DOHH2 (cell line): ENCODE measurements around the gene APOC3.
"Not testable (repeated sequence)": the region's sequence is repeated elsewhere in the genome, so short reads cannot be mapped to it uniquely, and the experiment has no call there.

Experiments
- H3F3A ChIP-seq: fragments of 200-600 bp; sonication (generic), shearing (Covaris generic); 2 replicates; pipeline ENCODE4 v1.6.0; 2016; ENCODE audit warnings: antibody characterized with exemption, mild to moderate bottlenecking; ENCODE audit not compliant: control insufficient read depth, insufficient read depth
- H3K27ac ChIP-seq: fragments of 200-600 bp; sonication (generic); 2 replicates; pipeline ENCODE4 v1.5.1; 2014; ENCODE audit warnings: low read depth, mild to moderate bottlenecking, low read length, moderate library complexity
- H3K27me3 ChIP-seq: fragments of 200-600 bp; sonication (generic); 2 replicates; pipeline ENCODE4 v1.6.1; 2014; ENCODE audit warnings: mild to moderate bottlenecking, low read length, mixed read lengths; ENCODE audit not compliant: control insufficient read depth
- H3K36me3 ChIP-seq: fragments of 200-600 bp; sonication (generic); 2 replicates; pipeline ENCODE4 v1.6.1; 2014; ENCODE audit warnings: mild to moderate bottlenecking, low read length, moderate library complexity, mixed read lengths; ENCODE audit not compliant: control insufficient read depth
- H3K4me1 ChIP-seq: fragments of 200-600 bp; sonication (generic); 2 replicates; pipeline ENCODE4 v1.6.1; 2014; ENCODE audit warnings: mild to moderate bottlenecking, low read length, mixed read lengths; ENCODE audit not compliant: control insufficient read depth
- H3K4me2 ChIP-seq: fragments of 200-600 bp; sonication (generic); 2 replicates; pipeline ENCODE4 v1.6.0; 2014; ENCODE audit warnings: mild to moderate bottlenecking, low read length, moderate library complexity
- H3K4me3 ChIP-seq: fragments of 200-600 bp; sonication (generic); 2 replicates; pipeline ENCODE4 v1.5.1; 2014; ENCODE audit warnings: mild to moderate bottlenecking, low read length, mixed read lengths
- H3K79me2 ChIP-seq: fragments of 200-600 bp; sonication (generic); 2 replicates; pipeline ENCODE4 v1.6.1; 2014; ENCODE audit warnings: mild to moderate bottlenecking, low read length, mixed read lengths; ENCODE audit not compliant: control insufficient read depth
- H3K9me2 ChIP-seq: fragments of 200-600 bp; sonication (generic); replicated peaks from 2 replicates; pipeline ENCODE4 v1.6.1; 2014; ENCODE audit warnings: mild to moderate bottlenecking, low read length, mixed read lengths; ENCODE audit not compliant: control insufficient read depth
- H3K9me3 ChIP-seq: fragments of 200-600 bp; sonication (generic); 2 replicates; pipeline ENCODE4 v1.6.1; 2014; ENCODE audit warnings: antibody characterized with exemption, low read length, mixed read lengths; ENCODE audit not compliant: control insufficient read depth, insufficient read depth
- H4K20me1 ChIP-seq: fragments of 200-600 bp; sonication (generic); 2 replicates; pipeline ENCODE4 v1.6.0; 2014; ENCODE audit warnings: low read depth, mild to moderate bottlenecking, antibody characterized with exemption, low read length, moderate library complexity; ENCODE audit not compliant: control insufficient read depth, insufficient read depth
- CTCF ChIP-seq: fragments of 200-600 bp; sonication (generic); IDR thresholded peaks from one replicate; pipeline ENCODE4 v1.5.1; 2014; ENCODE audit warnings: antibody characterized with exemption, mild to moderate bottlenecking, low read depth, low read length; ENCODE audit not compliant: poor library complexity, severe bottlenecking
- EZH2phosphoT487 ChIP-seq: fragments of 200-600 bp; sonication (generic); IDR thresholded peaks from 2 replicates; pipeline ENCODE4 v1.6.1; 2017; ENCODE audit warnings: borderline replicate concordance, mild to moderate bottlenecking, antibody characterized with exemption, low read length, moderate library complexity, mixed read lengths

Gene APOC3

GRCh38 chr11:116798368-116798767, 31.3 kb upstream of the APOC3 start:
- Histone ChIP-seq H3K4me3 (no peak overlapping the region), H3K9me2 (no peaks in the 10 kb centered on the region), H3K9me3 (no peaks in the 10 kb centered on the region), H3K4me2 (no peak overlapping the region), H3K4me1 (no peaks in the 10 kb centered on the region), H3F3A (no peaks in the 10 kb centered on the region), H3K79me2 (no peaks in the 10 kb centered on the region), H4K20me1 (no peaks in the 10 kb centered on the region), H3K36me3 (no peaks in the 10 kb centered on the region), H3K27ac (no peak overlapping the region), H3K27me3 (peaks cover 17% of the 10 kb centered on the region)
- TF ChIP-seq EZH2phosphoT487, result no peak

DNA sequence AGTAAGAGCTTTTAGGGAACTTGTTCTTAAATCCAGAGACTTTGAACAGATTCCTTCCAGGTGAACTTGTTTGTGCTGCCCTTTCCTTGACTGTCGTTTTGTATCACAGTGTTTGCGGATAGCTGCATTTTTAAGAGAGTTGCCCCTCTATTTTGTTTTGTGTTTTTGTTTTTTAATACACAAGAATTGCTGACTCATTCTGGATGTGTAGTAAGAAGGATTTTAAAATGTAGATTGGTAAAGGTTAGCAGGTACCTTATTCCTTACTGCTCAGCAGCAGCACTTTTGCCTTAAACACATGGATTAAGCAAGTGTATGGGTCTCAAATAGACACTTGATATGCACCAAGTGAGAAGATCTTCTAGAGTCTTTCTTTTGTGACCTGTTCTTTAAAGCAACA, 29.1 kb upstream of the APOC3 start:
- no peak overlapping the region for H3K4me3 ChIP-seq
- no peaks in the 10 kb centered on the region for H3K9me2 ChIP-seq
- no peaks in the 10 kb centered on the region for H3K4me1 ChIP-seq
- no peak overlapping the region for H3K27ac ChIP-seq
- no peaks in the 10 kb centered on the region for H4K20me1 ChIP-seq
- no peaks in the 10 kb centered on the region for H3K9me3 ChIP-seq
- no peak for TF ChIP-seq EZH2phosphoT487
- no peak for TF ChIP-seq CTCF
- no peaks in the 10 kb centered on the region for H3F3A ChIP-seq
- H3K4me2 ChIP-seq, result no peak overlapping the region
- H3K27me3 ChIP-seq, result peaks cover 32% of the 10 kb centered on the region
- no peaks in the 10 kb centered on the region for H3K36me3 ChIP-seq
- H3K79me2 ChIP-seq, result no peaks in the 10 kb centered on the region

GRCh38 chr11:116801662-116802061, 28.0 kb upstream of the APOC3 start:
- H3K9me2 ChIP-seq, H3K9me3 ChIP-seq, H3K4me2 ChIP-seq, H3K27ac ChIP-seq, H3K4me1 ChIP-seq, H4K20me1 ChIP-seq, H3F3A ChIP-seq, H3K4me3 ChIP-seq, H3K36me3 ChIP-seq, H3K79me2 ChIP-seq: not testable (repeated sequence)
- peaks cover 32% of the 10 kb centered on the region for H3K27me3 ChIP-seq

GRCh38 chr11:116804001-116804400, 25.7 kb upstream of the APOC3 start:
- Histone ChIP-seq H3K27me3 (peaks cover 31% of the 10 kb centered on the region), H3K27ac (no peak overlapping the region), H3K9me3 (no peaks in the 10 kb centered on the region), H3K4me3 (no peak overlapping the region), H4K20me1 (no peaks in the 10 kb centered on the region), H3K79me2 (no peaks in the 10 kb centered on the region), H3F3A (no peaks in the 10 kb centered on the region), H3K9me2 (no peaks in the 10 kb centered on the region), H3K4me1 (no peaks in the 10 kb centered on the region), H3K4me2 (no peak overlapping the region), H3K36me3 (no peaks in the 10 kb centered on the region)
- no peak for TF ChIP-seq CTCF
- no peak for TF ChIP-seq EZH2phosphoT487
